ENCODE data around the gene BLNK. TPM values are rescaled to one million over a fixed set of nuclear protein-coding genes. Genes with fewer than 3 reads are reported as not detected.

Gene BLNK
- total RNA-seq, 1 donor from 2014 or later = not detected

GRCh38 chr10:96288151-96288621, 16.8 kb upstream of the BLNK start:
- Mint-ChIP-seq H3K4me1 (peaks cover 10% of the 10 kb centered on the region), H3K27ac (no peak overlapping the region), H3K36me3 (no peaks in the 10 kb centered on the region), H3K9me3 (no peaks in the 10 kb centered on the region), H3K4me3 (no peak overlapping the region), H3K27me3 (ENCODE audit: insufficient read depth, low read depth) (peaks cover 3% of the 10 kb centered on the region)
- H3K27me3 ChIP-seq = no peaks in the 10 kb centered on the region
- TF ChIP-seq CTCF (IDR thresholded peaks at IDR 0.05) (no peak), EZH2 (IDR thresholded peaks at IDR 0.05) (no peak), EZH2phosphoT487 (IDR thresholded peaks at IDR 0.05) (no peak)
- H3K27ac ChIP-seq = no peak overlapping the region
- peak overlapping the region; percentile 55 for H2AFZ ChIP-seq (replicated peaks)
- H3K4me1 ChIP-seq = no peaks in the 10 kb centered on the region
- H4K20me1 ChIP-seq (ENCODE audit: low read depth) = no peaks in the 10 kb centered on the region
- no peaks in the 10 kb centered on the region for H3F3A ChIP-seq (ENCODE audit: low read depth)
- H3K9me3 ChIP-seq (ENCODE audit: low read depth) = no peaks in the 10 kb centered on the region
- H3K9ac ChIP-seq = no peak overlapping the region
- H3K4me2 ChIP-seq = no peak overlapping the region
- H3K79me2 ChIP-seq (ENCODE audit: low read depth) = no peaks in the 10 kb centered on the region
- H3K36me3 ChIP-seq = no peaks in the 10 kb centered on the region
- no peak for DNase-seq (ENCODE audit: low spot score)
- H3K4me3 ChIP-seq = no peak overlapping the region

DNA sequence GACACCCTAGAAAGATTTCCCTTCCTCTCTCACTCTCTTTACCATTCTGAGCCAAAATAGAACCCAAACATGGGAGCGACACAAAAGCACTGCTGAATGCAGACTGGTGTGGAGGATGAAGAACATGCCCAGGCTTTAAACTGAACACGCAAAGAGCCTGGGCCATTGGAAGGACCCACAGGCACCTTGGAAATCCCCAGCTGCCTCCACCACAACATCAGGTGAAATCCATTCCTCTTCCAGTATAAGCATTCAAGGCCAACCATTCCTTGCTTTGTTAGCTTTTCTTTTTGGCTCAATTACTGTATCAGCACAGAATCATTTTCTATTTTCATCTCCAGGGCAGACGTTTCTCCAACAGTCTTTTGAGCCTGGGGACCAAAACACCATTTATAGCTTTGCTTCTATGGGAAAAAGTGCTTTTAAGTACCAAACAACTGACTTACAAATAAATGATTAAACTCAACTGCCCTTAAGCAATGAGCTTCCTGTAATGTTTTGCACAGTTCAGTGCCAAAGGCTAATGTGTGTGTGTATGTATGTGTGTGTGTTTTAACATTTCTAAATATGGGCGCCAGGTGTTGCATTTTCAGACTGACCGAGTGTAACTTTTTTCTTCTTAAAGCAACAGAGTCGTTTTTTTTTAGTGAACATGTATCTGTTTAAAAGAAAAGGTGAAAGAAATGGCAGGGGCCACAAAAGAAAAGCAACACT, 16.2 kb upstream of the BLNK start:
- H3K27ac ChIP-seq = no peak overlapping the region
- no peak overlapping the region for H3K9ac ChIP-seq
- Mint-ChIP-seq H3K27ac (no peak overlapping the region), H3K4me1 (peaks cover 10% of the 10 kb centered on the region), H3K9me3 (no peaks in the 10 kb centered on the region), H3K36me3 (no peaks in the 10 kb centered on the region), H3K4me3 (no peak overlapping the region), H3K27me3 (ENCODE audit: insufficient read depth, low read depth) (peaks cover 3% of the 10 kb centered on the region)
- H3K4me2 ChIP-seq = no peak overlapping the region
- no peaks in the 10 kb centered on the region for H4K20me1 ChIP-seq (ENCODE audit: low read depth)
- H3K79me2 ChIP-seq (ENCODE audit: low read depth) = no peaks in the 10 kb centered on the region
- H3K4me3 ChIP-seq = no peak overlapping the region
- DNase-seq (ENCODE audit: low spot score) = no peak
- no peaks in the 10 kb centered on the region for H3K36me3 ChIP-seq
- no peaks in the 10 kb centered on the region for H3K27me3 ChIP-seq
- TF ChIP-seq CTCF (IDR thresholded peaks at IDR 0.05) = no peak
- no peak for TF ChIP-seq EZH2 (IDR thresholded peaks at IDR 0.05)
- TF ChIP-seq EZH2phosphoT487 (IDR thresholded peaks at IDR 0.05) = no peak
- no peaks in the 10 kb centered on the region for H3F3A ChIP-seq (ENCODE audit: low read depth)
- no peaks in the 10 kb centered on the region for H3K9me3 ChIP-seq (ENCODE audit: low read depth)
- H3K4me1 ChIP-seq = no peaks in the 10 kb centered on the region
- peak overlapping the region; percentile 55 for H2AFZ ChIP-seq (replicated peaks)

- H3K36me3 Mint-ChIP-seq = no peaks in the 10 kb centered on the region
- Histone ChIP-seq H3K4me2 (no peak overlapping the region), H3K9ac (no peak overlapping the region), H3K79me2 (ENCODE audit: low read depth) (no peaks in the 10 kb centered on the region), H2AFZ (replicated peaks) (no peak overlapping the region), H3K4me3 (no peak overlapping the region), H3K27ac (no peak overlapping the region), H3K27me3 (no peaks in the 10 kb centered on the region), H3K9me3 (ENCODE audit: low read depth) (no peaks in the 10 kb centered on the region), H3F3A (ENCODE audit: low read depth) (no peaks in the 10 kb centered on the region), H3K36me3 (no peaks in the 10 kb centered on the region), H4K20me1 (ENCODE audit: low read depth) (no peaks in the 10 kb centered on the region), H3K4me1 (no peaks in the 10 kb centered on the region)
- H3K27me3 Mint-ChIP-seq (ENCODE audit: insufficient read depth, low read depth) = peaks cover 3% of the 10 kb centered on the region
- H3K27ac Mint-ChIP-seq = no peak overlapping the region
- H3K4me3 Mint-ChIP-seq = no peak overlapping the region
- TF ChIP-seq EZH2phosphoT487 (IDR thresholded peaks at IDR 0.05) = no peak
- no peak for TF ChIP-seq EZH2 (IDR thresholded peaks at IDR 0.05)
- no peak for TF ChIP-seq CTCF (IDR thresholded peaks at IDR 0.05)
- DNase-seq (ENCODE audit: low spot score) = peak; percentile 45
- H3K4me1 Mint-ChIP-seq = peaks cover 8% of the 10 kb centered on the region
- H3K9me3 Mint-ChIP-seq = no peaks in the 10 kb centered on the region
These were observed 14.0 kb upstream of the BLNK start for GRCh38 chr10:96285331-96285752.

All from neural progenitor cell (in vitro differentiated cells).